Measurements from ENCODE around the gene QSOX2. TPM values are rescaled to one million over a fixed set of nuclear protein-coding genes. Genes with fewer than 3 reads are reported as not detected.

Gene QSOX2
- total RNA-seq, 6 experiments from 2014 or later: 2.9 to 8.7 (median 6.4) TPM

- Histone ChIP-seq H3K9me3 (no peaks in the 10 kb centered on the region), H3K4me3 (no peak overlapping the region), H3K27ac (no peak overlapping the region), H3K4me1 (peaks cover 0 to 5% (median 0%) of the 10 kb centered on the region in 4 donors), H3K27me3 (no peaks in the 10 kb centered on the region), H3K36me3 (no peaks in the 10 kb centered on the region)
- DNase-seq (no peak), ATAC-seq (no peak)
- TF ChIP-seq, protein P1, sequence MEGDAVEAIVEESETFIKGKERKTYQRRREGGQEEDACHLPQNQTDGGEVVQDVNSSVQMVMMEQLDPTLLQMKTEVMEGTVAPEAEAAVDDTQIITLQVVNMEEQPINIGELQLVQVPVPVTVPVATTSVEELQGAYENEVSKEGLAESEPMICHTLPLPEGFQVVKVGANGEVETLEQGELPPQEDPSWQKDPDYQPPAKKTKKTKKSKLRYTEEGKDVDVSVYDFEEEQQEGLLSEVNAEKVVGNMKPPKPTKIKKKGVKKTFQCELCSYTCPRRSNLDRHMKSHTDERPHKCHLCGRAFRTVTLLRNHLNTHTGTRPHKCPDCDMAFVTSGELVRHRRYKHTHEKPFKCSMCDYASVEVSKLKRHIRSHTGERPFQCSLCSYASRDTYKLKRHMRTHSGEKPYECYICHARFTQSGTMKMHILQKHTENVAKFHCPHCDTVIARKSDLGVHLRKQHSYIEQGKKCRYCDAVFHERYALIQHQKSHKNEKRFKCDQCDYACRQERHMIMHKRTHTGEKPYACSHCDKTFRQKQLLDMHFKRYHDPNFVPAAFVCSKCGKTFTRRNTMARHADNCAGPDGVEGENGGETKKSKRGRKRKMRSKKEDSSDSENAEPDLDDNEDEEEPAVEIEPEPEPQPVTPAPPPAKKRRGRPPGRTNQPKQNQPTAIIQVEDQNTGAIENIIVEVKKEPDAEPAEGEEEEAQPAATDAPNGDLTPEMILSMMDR (IDR thresholded peaks at IDR 0.05): no peak
- no peak for TF ChIP-seq POLR2A (IDR thresholded peaks at IDR 0.05)
- intact Hi-C loops (cut with DNase I): no loop called here
- WGBS (ENCODE audit: insufficient coverage, low coverage, low lambda C conversion rate, missing lambda C conversion rate): 83% methylated on average over 9 of the region's 39 CpGs
Measured at GRCh38 chr9:136257381-136258298, 12.0 kb upstream of the QSOX2 start.

DNA sequence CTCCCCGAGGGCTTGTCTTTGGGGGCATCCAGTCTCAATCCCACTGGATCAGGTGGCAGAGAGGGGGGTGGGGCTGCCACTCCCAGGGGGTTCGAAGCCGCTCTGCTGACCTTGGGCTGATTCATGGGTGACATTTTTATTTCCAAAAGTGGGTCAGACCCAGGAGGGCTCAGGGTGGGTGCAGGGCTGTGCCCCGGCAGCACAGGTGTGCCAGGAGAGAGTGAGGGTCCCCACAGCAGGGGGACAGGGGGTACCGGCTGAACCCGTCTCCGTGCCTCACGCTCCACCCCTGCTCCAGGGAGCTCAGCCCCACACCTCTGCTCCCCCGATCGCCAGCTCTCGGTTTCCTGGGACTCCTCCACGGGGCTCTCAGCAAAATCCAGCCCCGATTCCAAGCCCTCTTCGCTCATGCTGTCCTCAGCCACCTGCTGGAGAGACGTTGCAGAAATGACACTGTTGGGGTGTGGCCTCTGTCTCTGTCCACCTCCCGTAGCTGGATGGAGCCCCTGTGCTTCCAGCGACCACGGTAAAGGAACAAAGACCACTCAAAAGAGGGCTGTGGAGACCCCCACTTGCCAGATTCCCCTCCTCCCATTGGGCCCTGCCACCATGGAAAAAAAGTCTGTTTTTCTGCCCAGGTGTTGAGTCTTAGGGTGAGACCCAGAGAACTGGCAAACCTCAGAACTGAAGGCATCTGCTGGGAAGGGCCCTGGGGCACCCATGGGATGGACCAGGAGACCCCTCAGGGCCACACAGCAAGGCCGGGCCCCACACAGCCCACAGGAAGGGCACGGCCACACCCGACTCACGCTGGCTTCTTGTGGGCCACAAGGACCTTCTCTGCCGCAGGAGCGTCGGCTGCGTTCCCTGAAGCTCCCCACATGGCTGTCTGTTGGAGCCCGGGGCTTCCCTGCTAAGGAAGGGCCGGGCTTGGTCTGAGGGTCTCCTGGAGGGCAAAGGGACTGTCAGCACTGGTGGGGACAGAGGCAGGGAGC, 10.6 kb upstream of the QSOX2 start:
- intact Hi-C loops (cut with DNase I): no loop called here
- no peak for TF ChIP-seq POLR2A (IDR thresholded peaks at IDR 0.05)
- TF ChIP-seq, protein P1 (IDR thresholded peaks at IDR 0.05): peak in 1 of 4 donors; percentile 12
- 11% methylated on average over 6 of the region's 28 CpGs for WGBS (ENCODE audit: insufficient coverage, low coverage, low lambda C conversion rate, missing lambda C conversion rate)
- no peak overlapping the region for H3K4me3 ChIP-seq
- no peaks in the 10 kb centered on the region for H3K36me3 ChIP-seq
- H3K27ac ChIP-seq: no peak overlapping the region
- H3K4me1 ChIP-seq: peaks cover 0 to 5% (median 0%) of the 10 kb centered on the region in 4 donors
- ATAC-seq (peak in 1 of 4 donors; percentile 17), DNase-seq (no peak)
- H3K27me3 ChIP-seq: no peaks in the 10 kb centered on the region
- no peaks in the 10 kb centered on the region for H3K9me3 ChIP-seq

- DNase-seq (no peak), ATAC-seq (peak in 1 of 4 donors; percentile 50)
- 18% methylated on average over 2 of the region's 12 CpGs for WGBS (ENCODE audit: insufficient coverage, low coverage, low lambda C conversion rate, missing lambda C conversion rate)
- no peak overlapping the region for H3K4me3 ChIP-seq
- no peak overlapping the region for H3K27ac ChIP-seq
- no peaks in the 10 kb centered on the region for H3K27me3 ChIP-seq
- TF ChIP-seq, protein P1 (IDR thresholded peaks at IDR 0.05): no peak
- TF ChIP-seq POLR2A (IDR thresholded peaks at IDR 0.05): no peak
- H3K9me3 ChIP-seq: no peaks in the 10 kb centered on the region
- H3K4me1 ChIP-seq: peaks cover 0 to 5% (median 0%) of the 10 kb centered on the region in 4 donors
- H3K36me3 ChIP-seq: no peaks in the 10 kb centered on the region
- intact Hi-C loops (cut with DNase I): no loop called here
Measured at GRCh38 chr9:136255166-136255538, 9.5 kb upstream of the QSOX2 start.

DNA sequence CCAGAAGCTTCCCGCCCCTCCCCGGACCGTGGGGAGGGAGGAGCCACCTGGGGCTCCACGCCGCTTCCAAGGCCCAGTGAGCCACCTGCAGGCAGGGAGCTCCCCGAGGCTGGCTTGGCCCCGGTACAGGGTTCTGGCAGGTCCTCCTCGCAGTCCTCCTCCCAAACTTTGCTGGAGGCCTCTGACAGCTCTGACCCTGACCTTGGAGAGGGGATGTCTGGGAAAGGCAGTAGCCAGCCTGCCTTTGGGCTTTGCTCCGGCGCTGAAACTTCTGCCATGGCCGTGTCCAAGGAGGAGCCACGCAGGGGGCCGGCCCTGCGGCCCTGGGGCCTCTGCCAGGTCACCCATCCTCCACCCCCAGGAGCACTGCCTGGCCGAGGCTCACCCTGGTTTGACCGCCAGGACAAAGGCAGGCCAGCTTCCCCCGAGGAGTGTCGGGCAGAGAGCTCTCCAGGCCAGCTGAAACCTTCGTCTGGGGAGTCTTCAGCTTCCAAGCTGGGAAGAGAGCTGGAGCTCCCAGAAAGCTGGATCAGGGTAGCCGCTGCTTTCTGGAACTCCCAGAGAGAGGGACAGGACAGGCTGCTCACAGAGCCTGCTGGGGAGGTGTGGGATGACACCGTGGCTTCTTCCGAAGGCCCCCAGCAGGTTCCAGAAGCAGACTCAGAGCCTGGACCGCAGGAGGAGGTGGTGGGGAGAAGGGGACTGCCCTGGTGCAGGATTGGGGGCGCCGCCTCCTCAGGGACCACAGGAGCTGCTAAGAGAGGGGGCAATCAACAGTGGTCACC, 9.0 kb upstream of the QSOX2 start:
- H3K4me1 ChIP-seq: peaks cover 0 to 5% (median 0%) of the 10 kb centered on the region in 4 donors
- peak; percentile 66 to 76 (median 72) for ATAC-seq
- peak in 2 of 3 donors; percentile 51 to 65 for DNase-seq
- H3K4me3 ChIP-seq: no peak overlapping the region
- WGBS (ENCODE audit: insufficient coverage, low coverage, low lambda C conversion rate, missing lambda C conversion rate): 100% methylated on average over 2 of the region's 25 CpGs
- TF ChIP-seq, protein P1 (IDR thresholded peaks at IDR 0.05): no peak
- TF ChIP-seq POLR2A (IDR thresholded peaks at IDR 0.05): no peak
- H3K9me3 ChIP-seq: no peaks in the 10 kb centered on the region
- no peak overlapping the region for H3K27ac ChIP-seq
- H3K36me3 ChIP-seq: no peaks in the 10 kb centered on the region
- H3K27me3 ChIP-seq: no peaks in the 10 kb centered on the region
- intact Hi-C loops (cut with DNase I): no loop called here

Data from right lobe of liver (tissue), 6 donors.